Panc1 (cell line): ENCODE measurements around the gene COL23A1. TPM values are rescaled to one million over a fixed set of nuclear protein-coding genes. Genes with fewer than 3 reads are reported as not detected.
"Not testable (repeated sequence)": the region's sequence is repeated elsewhere in the genome, so short reads cannot be mapped to it uniquely, and the experiment has no call there.

ENCODE experiments used
- ATAC-seq: fragments of 200-7000 bp; cut with Tn5 transposase; 2 replicates; pipeline ENCODE4 v1.9.1; 2020; ENCODE audit warnings: mild to moderate bottlenecking, moderate library complexity
- BruUV-seq: library from RNA; stranded (reverse); fragments of 400-500 nt; replicated peaks from 2 replicates; lab custom pipeline; 2021; lab: Mats Ljungman, UMichigan
- CTCF ChIA-PET: fragments of 300-600 bp; sonication (Branson Sonifier 250); formaldehyde crosslinking; loops from one replicate; lab custom pipeline; 2022; ENCODE audit warnings: antibody characterized with exemption; lab: Charles Lee
- POLR2A ChIA-PET: fragments of 300-600 bp; sonication (Branson Sonifier 250); formaldehyde crosslinking; loops from one replicate; lab custom pipeline; 2022; ENCODE audit warnings: antibody characterized with exemption; lab: Charles Lee
- DNase-seq: peaks from one replicate; pipeline ENCODE4 v3.0.0-alpha.2; 2010; ENCODE audit warnings: low read depth, low spot score
- H3K27ac ChIP-seq: 2 replicates; pipeline ENCODE4 v1.5.1; 2011; ENCODE audit warnings: mild to moderate bottlenecking, low read length, inconsistent platforms
- H3K27me3 ChIP-seq: fragments of 200-500 bp; sonication (Bioruptor generic); 2 replicates; pipeline ENCODE4 v1.6.0; 2014; ENCODE audit warnings: low read length, inconsistent platforms; ENCODE audit not compliant: control insufficient read depth, insufficient read depth
- H3K36me3 ChIP-seq: fragments of 200-500 bp; sonication (Bioruptor generic); 2 replicates; pipeline ENCODE4 v1.5.1; 2014; ENCODE audit warnings: inconsistent platforms, mild to moderate bottlenecking, low read length, moderate library complexity; ENCODE audit not compliant: control insufficient read depth, insufficient read depth
- H3K4me1 ChIP-seq: 2 replicates; pipeline ENCODE4 v1.5.1; 2011; ENCODE audit warnings: inconsistent platforms, mild to moderate bottlenecking, low read length, moderate library complexity; ENCODE audit not compliant: control insufficient read depth, insufficient read depth
- H3K4me3 ChIP-seq, 2 experiments: 2 replicates each; pipeline ENCODE4 v1.5.1; 2011 to 2012; ENCODE audit warnings: low read depth in 2 of 2, low read length in 2 of 2, mild to moderate bottlenecking in 2 of 2, inconsistent platforms in 1 of 2, moderate library complexity in 1 of 2
- H3K9me3 ChIP-seq: fragments of 200-500 bp; sonication (Bioruptor generic); 2 replicates; pipeline ENCODE4 v1.5.1; 2014; ENCODE audit warnings: low read depth, mild to moderate bottlenecking, inconsistent platforms, low read length, moderate library complexity; ENCODE audit not compliant: control insufficient read depth, insufficient read depth
- POLR2AphosphoS5 ChIP-seq: IDR thresholded peaks from 2 replicates; pipeline ENCODE4 v1.6.1; 2012; ENCODE audit warnings: mild to moderate bottlenecking, low read depth, low read length, moderate library complexity
- SIN3A ChIP-seq: IDR thresholded peaks from 2 replicates; pipeline ENCODE4 v1.6.1; 2012; ENCODE audit warnings: low read depth, mild to moderate bottlenecking, low read length, moderate library complexity, borderline replicate concordance; ENCODE audit not compliant: insufficient read depth
- TCF7L2 ChIP-seq: IDR thresholded peaks from 2 replicates; pipeline ENCODE4 v1.6.1; 2011; ENCODE audit warnings: mild to moderate bottlenecking, low read depth, low read length, inconsistent platforms
- in situ Hi-C: cut with HindIII; loops from 2 replicates; pipeline ENCODE4 v1.10.0; 2016; ENCODE audit warnings: low sequenced_read_pairs, low pct_unique_long_range_greater_than_20kb
- intact Hi-C: fragments of 100-400 bp; cut with micrococcal nuclease; formaldehyde crosslinking; loops from one replicate; pipeline ENCODE4 v1.10.0; 2022; ENCODE audit not compliant: unreplicated experiment
- total RNA-seq: library from RNA; stranded (reverse); gene quantifications from one replicate; pipeline ENCODE4 v1.2.1, GENCODE V29; 2021; ENCODE audit not compliant: unreplicated experiment
- TF ChIP-seq, protein P1 (sequence below), 2 experiments: IDR thresholded peaks; 2 replicates each; pipeline ENCODE4 v1.6.1; 2011 to 2012; ENCODE audit warnings: low read depth in 2 of 2, control low read depth in 1 of 2, low read length in 1 of 2, mild to moderate bottlenecking in 1 of 2, moderate library complexity in 1 of 2; ENCODE audit not compliant: insufficient read depth in 1 of 2
- TF ChIP-seq, protein P2 (sequence below): fragments of 450-650 bp; IDR thresholded peaks from 2 replicates; pipeline ENCODE4 v1.5.1; 2017; ENCODE audit warnings: mild to moderate bottlenecking

COL23A1 gene
- total RNA-seq, 1 experiment from 2014 or later: 0.05 TPM

DNA sequence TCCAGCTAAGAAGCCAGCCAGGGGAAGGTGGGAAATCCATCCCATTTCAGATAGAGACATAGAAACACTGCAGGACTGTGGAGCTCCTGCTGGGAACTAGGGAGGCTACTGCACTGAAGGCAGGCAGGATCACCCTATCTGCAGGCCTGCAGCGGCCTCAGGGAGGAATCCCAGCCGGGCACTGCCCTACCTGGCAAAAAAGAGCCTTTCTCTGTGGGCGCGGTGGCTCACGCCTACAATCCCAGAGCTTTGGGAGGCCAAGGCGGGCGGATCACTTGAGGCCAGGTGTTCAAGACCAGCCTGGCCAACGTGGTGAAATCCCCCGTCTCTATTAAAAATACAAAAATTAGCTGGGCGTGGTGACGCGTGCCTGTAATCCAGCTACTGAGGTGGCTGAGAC, 286.2 kb downstream of the COL23A1 start:
- POLR2A ChIA-PET: interaction anchor here (0.6 kb wide), 1 partner anchor 8 kb away, joined by 6 read pairs; no protein-coding TSS in a partner anchor
- TF ChIP-seq, protein P1, sequence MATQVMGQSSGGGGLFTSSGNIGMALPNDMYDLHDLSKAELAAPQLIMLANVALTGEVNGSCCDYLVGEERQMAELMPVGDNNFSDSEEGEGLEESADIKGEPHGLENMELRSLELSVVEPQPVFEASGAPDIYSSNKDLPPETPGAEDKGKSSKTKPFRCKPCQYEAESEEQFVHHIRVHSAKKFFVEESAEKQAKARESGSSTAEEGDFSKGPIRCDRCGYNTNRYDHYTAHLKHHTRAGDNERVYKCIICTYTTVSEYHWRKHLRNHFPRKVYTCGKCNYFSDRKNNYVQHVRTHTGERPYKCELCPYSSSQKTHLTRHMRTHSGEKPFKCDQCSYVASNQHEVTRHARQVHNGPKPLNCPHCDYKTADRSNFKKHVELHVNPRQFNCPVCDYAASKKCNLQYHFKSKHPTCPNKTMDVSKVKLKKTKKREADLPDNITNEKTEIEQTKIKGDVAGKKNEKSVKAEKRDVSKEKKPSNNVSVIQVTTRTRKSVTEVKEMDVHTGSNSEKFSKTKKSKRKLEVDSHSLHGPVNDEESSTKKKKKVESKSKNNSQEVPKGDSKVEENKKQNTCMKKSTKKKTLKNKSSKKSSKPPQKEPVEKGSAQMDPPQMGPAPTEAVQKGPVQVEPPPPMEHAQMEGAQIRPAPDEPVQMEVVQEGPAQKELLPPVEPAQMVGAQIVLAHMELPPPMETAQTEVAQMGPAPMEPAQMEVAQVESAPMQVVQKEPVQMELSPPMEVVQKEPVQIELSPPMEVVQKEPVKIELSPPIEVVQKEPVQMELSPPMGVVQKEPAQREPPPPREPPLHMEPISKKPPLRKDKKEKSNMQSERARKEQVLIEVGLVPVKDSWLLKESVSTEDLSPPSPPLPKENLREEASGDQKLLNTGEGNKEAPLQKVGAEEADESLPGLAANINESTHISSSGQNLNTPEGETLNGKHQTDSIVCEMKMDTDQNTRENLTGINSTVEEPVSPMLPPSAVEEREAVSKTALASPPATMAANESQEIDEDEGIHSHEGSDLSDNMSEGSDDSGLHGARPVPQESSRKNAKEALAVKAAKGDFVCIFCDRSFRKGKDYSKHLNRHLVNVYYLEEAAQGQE (IDR thresholded peaks at IDR 0.05; ENCODE audit: insufficient read depth in 1 of 2, low read depth in 2 of 2, low read length in 1 of 2): no peak
- no peak overlapping the region for H3K27ac ChIP-seq
- CTCF ChIA-PET: interaction anchor here (0.5 to 1.1 kb wide), 2 partner anchors 20 to 98 kb away, joined by 3 read pairs; no protein-coding TSS in a partner anchor
- H3K9me3 ChIP-seq: no peaks in the 10 kb centered on the region
- in situ Hi-C loops: no loop called here
- H3K4me3 ChIP-seq: no peak overlapping the region
- H3K36me3 ChIP-seq: no peaks in the 10 kb centered on the region
- peaks cover 8% of the 10 kb centered on the region for H3K27me3 ChIP-seq
- no peaks in the 10 kb centered on the region for H3K4me1 ChIP-seq
- intact Hi-C loops: no loop called here
- BruUV-seq: no TSS peak
- ATAC-seq (no peak), DNase-seq (no peak)

DNA sequence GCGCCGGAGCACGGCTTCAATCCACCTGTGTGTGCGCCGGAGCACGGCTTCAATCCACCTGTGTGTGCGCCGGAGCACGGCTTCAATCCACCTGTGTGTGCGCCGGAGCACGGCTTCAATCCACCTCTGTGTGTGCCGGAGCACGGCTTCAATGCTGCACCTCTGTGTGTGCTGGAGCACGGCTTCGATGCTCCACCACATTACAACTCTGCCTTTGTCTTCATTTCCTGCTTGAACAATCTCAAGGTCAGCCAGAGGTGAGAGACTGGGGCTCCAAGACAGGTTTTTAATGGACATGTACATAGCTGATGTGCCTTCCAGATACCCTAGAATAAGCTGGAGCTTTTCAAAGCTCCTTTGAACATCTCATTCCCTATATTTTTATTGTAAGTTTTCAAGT, 287.9 kb downstream of the COL23A1 start:
- H3K27ac ChIP-seq, H3K9me3 ChIP-seq, H3K4me3 ChIP-seq, in situ Hi-C loops, H3K36me3 ChIP-seq, H3K27me3 ChIP-seq, H3K4me1 ChIP-seq, DNase-seq, BruUV-seq, POLR2A ChIA-PET, intact Hi-C loops, ATAC-seq: not testable (repeated sequence)
- CTCF ChIA-PET: interaction anchor here (0.8 to 2.2 kb wide), 3 partner anchors 18 to 281 kb away, joined by 3 to 11 read pairs (median 4); no protein-coding TSS in a partner anchor

DNA sequence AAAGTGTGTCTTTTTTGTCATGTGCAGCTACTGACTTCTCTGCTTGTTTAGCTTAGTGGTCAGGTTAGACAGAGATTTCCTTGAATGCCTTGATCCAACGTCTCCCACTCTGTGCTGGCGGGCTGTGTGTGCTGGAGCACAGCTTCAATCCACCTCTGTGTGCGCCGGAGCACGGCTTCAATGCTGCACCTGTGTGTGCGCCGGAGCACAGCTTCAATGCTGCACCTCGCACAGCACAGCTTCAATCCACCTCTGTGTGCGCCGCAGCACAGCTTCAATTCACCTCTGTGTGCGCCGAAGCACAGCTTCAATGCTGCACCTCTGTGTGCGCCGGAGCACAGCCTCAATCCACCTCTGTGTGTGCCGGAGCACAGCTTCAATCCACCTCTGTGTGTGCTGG, 288.6 kb downstream of the COL23A1 start:
- no TSS peak for BruUV-seq
- no peak for DNase-seq
- no peak for TF ChIP-seq SIN3A
- TF ChIP-seq POLR2AphosphoS5: no peak
- TF ChIP-seq TCF7L2: no peak
- TF ChIP-seq, protein P1 (IDR thresholded peaks at IDR 0.05; ENCODE audit: insufficient read depth in 1 of 2, low read depth in 2 of 2, low read length in 1 of 2): no peak
- TF ChIP-seq, protein P2, sequence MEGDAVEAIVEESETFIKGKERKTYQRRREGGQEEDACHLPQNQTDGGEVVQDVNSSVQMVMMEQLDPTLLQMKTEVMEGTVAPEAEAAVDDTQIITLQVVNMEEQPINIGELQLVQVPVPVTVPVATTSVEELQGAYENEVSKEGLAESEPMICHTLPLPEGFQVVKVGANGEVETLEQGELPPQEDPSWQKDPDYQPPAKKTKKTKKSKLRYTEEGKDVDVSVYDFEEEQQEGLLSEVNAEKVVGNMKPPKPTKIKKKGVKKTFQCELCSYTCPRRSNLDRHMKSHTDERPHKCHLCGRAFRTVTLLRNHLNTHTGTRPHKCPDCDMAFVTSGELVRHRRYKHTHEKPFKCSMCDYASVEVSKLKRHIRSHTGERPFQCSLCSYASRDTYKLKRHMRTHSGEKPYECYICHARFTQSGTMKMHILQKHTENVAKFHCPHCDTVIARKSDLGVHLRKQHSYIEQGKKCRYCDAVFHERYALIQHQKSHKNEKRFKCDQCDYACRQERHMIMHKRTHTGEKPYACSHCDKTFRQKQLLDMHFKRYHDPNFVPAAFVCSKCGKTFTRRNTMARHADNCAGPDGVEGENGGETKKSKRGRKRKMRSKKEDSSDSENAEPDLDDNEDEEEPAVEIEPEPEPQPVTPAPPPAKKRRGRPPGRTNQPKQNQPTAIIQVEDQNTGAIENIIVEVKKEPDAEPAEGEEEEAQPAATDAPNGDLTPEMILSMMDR: no peak
- Histone ChIP-seq H3K9me3 (no peaks in the 10 kb centered on the region), H3K4me3 (no peak overlapping the region), H3K27ac (no peak overlapping the region), H3K36me3 (no peaks in the 10 kb centered on the region), H3K27me3 (peaks cover 8% of the 10 kb centered on the region), H3K4me1 (no peaks in the 10 kb centered on the region)
- ATAC-seq: no peak
- in situ Hi-C loops: no loop called here
- POLR2A ChIA-PET: no interaction called here
- CTCF ChIA-PET: interaction anchor here (2.2 kb wide), 1 partner anchor 17 kb away, joined by 11 read pairs; no protein-coding TSS in a partner anchor
- intact Hi-C loops: no loop called here
